GM21717 (cell line): Measurements from ENCODE around the gene PRKN.

Source experiments
- ATAC-seq: cut with Tn5 transposase; IDR thresholded peaks from one replicate; pipeline ENCODE4 v1.9.1; 2021; ENCODE audit warnings: mild to moderate bottlenecking, moderate library complexity; ENCODE audit not compliant: unreplicated experiment

Gene PRKN

DNA sequence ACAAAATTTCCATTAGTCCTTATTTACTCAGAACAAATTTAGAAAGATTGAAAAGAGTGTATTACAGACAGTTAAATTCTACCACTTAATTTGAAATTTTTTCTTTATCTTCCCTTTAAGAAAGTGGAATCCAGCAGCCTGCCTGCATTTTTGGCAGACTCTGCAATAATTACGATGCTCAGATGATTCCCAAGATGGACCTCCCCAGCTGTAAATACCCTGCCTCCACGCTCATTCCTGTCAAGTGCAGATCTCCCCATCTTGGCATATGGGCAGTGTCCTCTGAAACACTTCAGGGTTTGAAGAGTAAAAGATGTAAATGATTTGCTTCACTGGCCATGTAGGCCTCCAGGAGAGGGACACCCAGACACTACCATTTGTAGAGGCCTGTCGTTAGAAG, 471.2 kb downstream of the PRKN start:
- ATAC-seq: no peak

DNA sequence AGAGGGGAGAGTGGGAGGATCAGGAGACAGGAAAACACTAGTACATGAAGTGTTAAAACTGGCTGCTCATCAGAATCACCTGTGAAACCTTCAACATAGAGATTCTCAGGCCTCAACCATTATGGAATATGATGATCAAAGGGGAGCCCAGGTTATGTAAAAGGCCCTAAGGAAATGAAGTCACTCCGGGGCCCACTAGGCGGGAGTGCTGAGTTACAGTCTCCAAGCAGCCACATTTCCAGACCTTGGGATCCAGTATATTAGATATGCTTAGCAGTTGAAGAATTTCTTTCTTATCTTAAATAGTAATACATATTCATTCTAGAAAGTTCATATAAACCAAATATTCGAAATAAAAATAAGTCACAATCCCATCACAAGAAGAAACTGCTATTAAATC, 476.3 kb downstream of the PRKN start:
- ATAC-seq: no peak

DNA sequence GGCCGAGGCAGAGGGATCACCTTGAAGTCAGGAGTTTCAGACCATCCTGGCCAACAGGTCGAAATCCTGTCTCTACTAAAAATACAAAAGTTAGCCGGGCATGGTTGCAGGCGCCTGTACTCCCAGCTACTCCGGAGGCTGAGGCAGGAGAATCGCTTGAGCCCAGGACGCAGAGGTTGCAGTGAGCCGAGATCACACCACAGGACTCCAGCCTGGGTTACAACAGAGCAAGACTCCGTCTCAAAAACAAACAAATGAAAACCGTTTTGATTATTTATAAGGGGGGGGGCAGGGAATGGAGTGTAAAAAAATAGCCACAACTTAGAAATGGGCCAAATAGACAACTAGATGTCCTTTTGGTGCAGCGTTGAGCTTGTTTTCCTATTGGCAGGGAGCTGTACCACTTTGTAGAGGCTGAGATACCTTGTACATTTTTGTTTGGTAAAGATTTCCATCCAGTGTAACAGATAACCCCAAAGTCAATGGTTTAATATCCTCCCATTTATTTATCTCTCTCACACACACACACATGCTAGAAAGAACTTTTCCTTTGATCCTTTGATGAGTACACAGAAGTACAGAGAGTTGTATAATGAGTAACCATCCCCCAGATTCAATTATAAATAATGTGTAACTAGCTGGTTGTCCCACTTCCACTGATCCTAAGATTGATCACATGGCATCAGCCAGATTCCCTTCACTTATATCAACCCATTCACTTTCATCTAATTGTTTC, 477.5 kb downstream of the PRKN start:
- no peak for ATAC-seq

- ATAC-seq: no peak
Observed at GRCh38 chr6:162245830-162246420, 481.6 kb downstream of the PRKN start.

GRCh38 chr6:162244031-162244430, 483.5 kb downstream of the PRKN start:
- no peak for ATAC-seq

DNA sequence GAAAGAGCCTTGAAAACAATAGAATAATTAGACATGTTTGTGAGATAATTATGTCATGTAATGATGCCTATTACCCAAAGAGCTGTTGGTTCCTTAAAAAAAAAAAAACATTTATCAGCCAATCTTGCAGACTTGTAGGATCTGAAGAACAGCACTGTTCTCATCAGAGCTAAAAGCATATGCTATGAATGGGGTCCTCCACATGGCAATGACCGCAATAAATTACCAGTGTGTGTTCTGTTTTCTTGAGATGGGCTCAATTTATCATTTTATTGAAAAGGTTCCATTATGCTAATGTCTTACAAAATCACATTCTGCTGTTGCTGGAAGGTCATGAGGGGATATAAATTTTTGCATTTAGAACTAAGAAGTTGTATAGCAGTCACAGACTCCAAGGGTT, 484.7 kb downstream of the PRKN start:
- no peak for ATAC-seq

DNA sequence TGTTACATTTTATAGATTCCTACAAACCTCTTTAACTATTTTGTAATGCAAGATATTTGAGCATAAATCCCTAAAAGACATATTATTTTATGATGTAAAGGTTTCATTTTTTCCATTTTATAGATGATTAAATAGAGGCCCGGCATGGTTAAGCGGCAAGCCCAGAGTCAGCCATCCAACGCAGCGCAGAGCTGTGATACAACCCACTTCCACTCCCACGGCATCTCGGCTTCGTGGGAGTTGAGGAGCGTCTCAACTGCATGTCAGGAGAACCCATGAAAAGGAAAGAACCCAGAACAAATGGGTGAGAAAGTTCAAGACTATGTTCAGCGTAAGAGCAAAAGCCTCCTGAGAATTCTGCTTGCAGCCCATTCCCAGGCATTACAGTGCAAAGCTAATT, 488.2 kb downstream of the PRKN start:
- ATAC-seq: no peak

- ATAC-seq: no peak
Observed at GRCh38 chr6:162238675-162239074, 488.9 kb downstream of the PRKN start.

DNA sequence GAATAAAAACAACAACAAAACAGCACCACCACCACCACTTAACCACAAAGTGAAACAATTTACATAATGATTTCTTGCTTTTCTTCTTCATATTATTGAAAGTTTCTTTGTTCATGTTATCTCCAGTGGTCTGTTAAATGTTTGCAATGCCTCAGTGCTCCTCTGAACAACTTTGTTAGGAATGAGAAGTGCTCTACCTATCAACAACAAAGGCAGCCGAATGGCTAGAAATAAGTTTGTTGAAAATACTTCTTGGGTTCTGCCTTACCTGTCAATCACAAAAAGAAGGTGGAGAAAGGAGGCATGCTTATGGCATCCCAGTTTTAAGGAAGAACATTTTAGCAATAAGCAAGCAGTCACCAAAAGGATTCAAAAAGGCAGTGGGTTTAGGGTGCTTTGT, 490.2 kb downstream of the PRKN start:
- no peak for ATAC-seq

DNA sequence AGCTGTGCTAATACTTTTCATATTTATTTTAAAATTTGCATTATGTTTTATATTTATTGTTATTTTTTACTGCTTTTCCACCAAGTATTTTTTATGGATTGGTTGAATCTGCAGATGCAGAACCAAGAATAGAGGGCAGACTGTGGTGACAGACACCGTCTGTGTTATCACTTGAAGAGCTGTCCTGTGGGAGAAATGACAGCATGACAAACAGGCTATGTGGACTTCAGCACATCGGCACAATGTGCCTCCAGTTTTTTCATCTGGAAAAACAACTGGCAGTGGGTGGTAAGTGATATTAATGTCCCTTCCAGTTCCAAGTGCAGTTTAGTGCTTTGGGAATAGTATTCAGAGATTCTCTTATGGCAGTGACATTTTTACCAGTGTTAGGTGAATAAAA, 492.9 kb downstream of the PRKN start:
- no peak for ATAC-seq

GRCh38 chr6:162230147-162230752, 497.3 kb downstream of the PRKN start:
- no peak for ATAC-seq

GRCh38 chr6:162229093-162229492, 498.5 kb downstream of the PRKN start:
- no peak for ATAC-seq

DNA sequence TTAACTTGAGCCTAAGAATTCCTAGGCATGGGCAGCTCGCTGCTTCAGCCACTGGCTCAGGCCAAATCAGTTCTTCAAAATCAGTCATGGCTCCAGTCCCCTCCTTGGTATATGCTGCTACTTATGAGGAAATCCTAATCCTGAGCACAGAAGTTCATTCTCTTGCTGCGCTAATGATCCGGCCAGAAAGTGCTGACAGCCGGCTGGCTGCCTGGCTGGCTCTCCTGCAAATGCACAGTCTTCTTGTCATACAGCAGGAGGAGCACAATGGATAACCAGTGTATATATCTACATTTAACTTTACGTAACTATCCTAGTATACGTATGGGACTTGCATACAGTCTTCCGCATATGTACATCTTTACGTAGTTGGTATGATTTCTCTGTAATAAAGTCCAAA, 500.8 kb downstream of the PRKN start:
- no peak for ATAC-seq

- ATAC-seq: no peak
Observed at GRCh38 chr6:162222521-162222920, 505.0 kb downstream of the PRKN start.

GRCh38 chr6:162220876-162221275, 506.7 kb downstream of the PRKN start:
- no peak for ATAC-seq

- ATAC-seq: no peak
Observed at GRCh38 chr6:162219266-162219665, 508.3 kb downstream of the PRKN start.

GRCh38 chr6:162217811-162218493, 509.6 kb downstream of the PRKN start:
- no peak for ATAC-seq

- ATAC-seq: no peak
Observed at GRCh38 chr6:162217058-162217457, 510.5 kb downstream of the PRKN start.

DNA sequence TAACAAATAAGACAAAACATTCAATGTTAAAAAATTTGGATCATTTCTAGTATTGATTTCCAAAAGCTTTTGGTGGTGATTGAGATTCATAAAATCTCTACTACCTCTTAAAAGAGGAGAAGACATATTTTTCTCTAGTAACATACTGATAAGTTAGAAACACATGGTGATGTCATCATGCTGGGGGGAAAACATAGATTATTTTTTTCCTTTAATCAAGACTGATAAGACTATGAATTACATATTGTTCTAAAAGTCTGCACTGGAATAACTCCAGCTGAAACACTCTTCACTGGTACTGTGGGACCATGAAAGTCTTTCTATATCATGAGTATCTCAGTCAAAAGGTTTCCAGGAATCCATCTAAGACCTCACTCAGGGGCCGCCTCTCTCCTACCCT, 515.8 kb downstream of the PRKN start:
- ATAC-seq: no peak

DNA sequence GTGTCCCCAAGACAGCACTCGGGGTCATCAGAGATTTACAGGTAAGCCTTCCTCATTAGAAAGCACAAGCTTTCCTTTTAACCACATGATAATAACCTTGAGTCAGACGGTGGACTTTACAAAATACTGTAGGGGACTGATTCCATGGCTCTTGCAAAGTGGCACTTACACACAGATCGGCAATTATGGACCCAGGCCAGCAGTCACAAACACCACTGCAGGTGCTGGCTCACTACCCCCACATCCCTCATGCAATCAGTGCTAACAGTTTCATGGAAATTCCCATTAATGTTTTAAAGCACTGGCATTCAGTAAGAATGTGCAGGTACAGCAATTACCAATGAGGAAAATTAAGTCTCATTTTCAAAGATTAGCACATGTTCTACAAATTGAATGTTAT, 516.5 kb downstream of the PRKN start:
- ATAC-seq: no peak

DNA sequence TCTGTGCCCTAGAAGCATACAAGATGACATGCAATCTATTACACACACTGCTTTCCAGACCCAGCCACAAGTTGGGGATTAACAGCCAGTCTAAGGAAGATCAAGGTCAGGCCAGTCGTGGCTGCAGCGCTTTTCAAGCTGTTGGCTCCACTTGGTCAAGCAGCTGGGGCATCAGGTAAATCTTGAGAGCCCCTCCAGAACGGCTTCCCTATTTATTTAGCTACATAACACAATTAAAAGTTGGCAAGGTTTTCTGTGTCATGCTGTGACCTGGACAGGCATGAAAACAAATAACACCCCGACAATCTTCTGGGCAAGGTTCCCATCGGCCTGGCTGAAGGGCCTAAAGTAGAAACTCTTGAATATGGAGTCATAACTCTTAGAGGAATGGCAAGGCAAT, 524.3 kb downstream of the PRKN start:
- no peak for ATAC-seq
